DMS153 treated with DMSO at 0.1 percent for 48 hours (cell line): Measurements from ENCODE around the gene ADH1B.
"Not testable (repeated sequence)": the region's sequence is repeated elsewhere in the genome, so short reads cannot be mapped to it uniquely, and the experiment has no call there.

Experiments used
- DNase-seq: peaks from one replicate; lab custom pipeline; 2025; ENCODE audit not compliant: unreplicated experiment; lab: John Stamatoyannopoulos, UW

ADH1B gene

DNA sequence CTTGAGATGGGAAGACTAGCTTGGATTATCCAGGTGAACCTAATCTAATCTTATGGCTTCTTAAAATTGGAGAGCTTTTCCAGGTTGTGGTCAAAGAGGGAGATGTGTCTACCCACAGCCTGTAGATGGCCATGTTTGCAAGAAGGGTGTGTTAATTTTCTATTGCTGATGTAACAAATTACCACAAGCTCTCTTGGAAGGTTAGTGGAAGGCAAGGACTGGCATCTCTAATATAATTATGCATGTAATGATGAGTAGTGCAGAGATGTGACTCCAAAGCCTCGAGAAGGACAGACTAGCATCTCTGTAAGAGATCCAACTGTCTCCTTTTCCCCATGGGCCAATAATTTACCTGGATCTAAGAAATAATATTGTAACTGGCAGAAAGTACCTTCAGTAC lies 3.2 kb upstream of the ADH1B start:
- no peak for DNase-seq

DNA sequence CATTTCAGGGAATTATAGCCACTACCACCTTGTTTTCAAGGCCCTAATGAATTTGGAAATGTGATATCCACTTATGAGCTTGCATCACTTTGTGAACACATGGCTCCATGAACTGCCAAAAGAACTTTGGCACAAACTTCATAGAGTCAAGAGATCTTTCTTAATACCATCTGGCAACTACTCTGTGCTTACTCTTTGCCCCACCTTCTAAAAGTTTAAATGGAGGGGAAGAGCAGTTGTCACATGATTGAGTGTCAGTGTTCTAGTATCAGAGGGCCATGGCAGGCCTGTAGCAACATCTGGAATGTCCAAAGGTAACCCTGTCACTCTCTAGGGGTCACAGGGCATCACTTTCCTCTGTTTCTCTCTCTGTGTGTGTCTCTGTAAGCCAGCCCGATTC lies 2.6 kb upstream of the ADH1B start:
- no peak for DNase-seq

DNA sequence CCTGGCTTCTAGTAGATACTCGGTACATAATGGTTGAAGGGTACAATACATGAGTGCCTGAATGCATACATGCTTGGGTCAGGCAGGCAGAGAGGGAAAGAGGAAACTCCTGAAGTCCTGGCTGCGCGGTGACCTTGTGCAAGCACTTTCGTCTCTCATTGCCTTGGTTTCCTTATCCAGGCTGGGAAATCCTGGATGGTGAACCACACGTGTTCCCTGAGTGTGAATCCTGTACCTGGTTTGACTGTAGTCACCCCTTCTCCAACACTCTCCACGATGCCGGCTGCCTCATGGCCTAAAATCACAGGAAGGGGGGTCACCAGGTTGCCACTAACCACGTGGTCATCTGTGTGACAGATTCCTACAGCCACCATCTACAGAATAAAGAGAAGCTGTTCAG lies 3.4 kb downstream of the ADH1B start:
- not testable (repeated sequence) for DNase-seq

DNA sequence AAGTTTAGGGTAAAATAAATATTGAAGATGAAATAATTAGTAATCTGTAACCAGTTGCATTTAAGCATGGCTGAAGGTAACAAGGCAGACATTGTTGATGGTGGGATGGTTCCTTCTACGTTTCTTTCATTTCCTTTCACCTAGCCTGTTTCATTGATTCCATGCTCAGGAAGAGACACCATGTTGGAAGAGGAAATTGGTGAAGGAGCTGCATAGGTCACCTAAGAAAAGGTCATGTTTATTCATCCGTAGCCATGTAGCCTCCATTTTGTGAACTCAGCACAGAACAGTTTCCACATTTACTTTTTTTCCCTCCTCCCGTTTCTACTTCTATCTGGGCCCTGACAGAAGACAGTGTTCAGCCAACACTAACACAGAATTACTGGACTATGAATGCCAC lies 3.8 kb downstream of the ADH1B start:
- no peak for DNase-seq

DNA sequence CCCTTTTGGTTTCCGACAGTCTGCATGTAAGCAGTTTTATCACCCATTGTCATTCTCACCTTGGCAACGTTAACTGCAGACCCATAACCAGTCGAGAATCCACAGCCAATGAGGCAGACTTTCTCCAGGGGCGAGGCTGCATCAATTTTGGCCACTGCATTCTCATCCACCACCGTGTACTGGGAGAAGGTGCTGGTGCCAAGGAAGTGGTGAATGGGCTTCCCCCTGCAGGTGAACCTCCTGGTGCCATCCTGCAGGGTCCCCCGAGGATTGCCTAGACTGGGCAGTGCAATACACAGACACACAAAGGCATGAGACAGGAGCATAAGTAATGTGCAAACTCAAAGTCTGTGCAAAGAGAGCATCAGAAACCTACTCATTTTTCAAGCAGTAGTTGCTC lies 5.4 kb downstream of the ADH1B start:
- DNase-seq, result no peak

DNA sequence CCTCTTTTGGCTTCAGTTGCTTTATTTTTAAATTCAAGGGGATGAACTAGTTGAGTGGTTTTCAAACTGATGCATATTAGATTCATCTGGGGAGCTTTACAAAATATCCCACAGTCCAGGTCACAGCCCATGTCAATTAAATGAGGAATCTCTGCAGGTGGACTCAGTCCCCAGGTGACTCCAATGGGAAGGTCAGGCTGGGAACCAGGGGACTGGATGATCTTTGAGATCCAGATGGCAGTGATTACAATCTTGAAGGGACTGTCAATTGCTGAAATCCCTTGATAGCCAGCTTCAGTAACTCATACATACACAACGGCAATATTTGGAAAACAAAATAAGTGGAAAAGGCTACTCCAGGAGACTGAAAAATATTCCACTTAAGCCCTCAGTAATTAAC lies 7.0 kb downstream of the ADH1B start:
- no peak for DNase-seq

DNA sequence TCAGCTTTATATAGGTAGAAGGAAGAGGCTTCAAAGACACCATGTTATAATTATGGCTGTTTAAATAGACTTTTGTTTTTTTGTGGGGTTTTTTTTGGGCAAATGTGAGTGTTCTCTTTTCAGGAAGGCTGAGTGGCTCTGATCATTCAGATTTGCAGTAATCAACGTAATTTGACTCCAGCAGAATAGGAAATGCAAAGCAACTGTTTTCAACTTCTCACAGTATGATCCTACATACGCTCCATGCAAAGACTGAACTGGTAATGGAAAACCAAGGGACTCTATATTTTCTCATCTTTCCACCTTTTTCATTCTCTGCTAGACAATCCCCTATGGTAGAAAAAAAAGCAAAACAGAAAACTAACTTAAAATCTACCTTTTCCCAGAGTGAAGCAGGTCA lies 10.8 kb downstream of the ADH1B start:
- DNase-seq, result no peak

DNA sequence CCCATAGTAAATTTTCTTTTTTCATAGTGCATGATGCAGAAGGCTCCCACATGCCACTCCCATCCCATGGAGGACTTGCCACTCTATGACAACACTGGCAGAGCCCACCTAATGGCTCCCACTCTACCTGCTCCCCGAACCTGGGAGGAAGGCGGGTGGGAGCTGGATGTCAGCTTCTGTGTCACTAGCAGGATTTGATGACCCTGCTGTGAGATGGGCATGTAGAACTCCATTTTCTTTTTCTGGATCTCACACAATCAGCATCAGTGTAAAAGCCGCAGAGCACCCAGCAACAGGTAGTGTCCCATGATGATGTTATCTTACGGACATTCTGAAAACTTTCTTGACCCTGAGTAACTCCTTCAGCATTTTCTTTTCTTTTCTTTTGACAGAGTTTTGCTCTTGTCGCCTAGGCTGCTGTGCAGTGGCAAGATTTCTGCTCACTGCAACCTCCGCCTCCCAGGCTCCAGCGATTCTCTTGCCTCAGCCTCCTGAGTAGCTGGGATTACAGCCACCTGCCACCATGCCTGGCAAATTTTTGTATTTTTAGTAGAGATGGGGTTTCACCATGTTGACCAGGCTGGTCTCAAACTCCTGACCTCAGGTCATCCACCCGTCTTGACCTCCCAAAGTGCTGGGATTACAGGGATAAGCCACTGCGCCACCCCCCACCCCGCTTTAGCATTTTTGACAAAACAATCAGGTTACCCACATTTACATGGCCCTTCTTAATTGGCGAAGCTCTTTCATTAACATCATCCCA lies 15.4 kb downstream of the ADH1B start:
- no peak for DNase-seq

DNA sequence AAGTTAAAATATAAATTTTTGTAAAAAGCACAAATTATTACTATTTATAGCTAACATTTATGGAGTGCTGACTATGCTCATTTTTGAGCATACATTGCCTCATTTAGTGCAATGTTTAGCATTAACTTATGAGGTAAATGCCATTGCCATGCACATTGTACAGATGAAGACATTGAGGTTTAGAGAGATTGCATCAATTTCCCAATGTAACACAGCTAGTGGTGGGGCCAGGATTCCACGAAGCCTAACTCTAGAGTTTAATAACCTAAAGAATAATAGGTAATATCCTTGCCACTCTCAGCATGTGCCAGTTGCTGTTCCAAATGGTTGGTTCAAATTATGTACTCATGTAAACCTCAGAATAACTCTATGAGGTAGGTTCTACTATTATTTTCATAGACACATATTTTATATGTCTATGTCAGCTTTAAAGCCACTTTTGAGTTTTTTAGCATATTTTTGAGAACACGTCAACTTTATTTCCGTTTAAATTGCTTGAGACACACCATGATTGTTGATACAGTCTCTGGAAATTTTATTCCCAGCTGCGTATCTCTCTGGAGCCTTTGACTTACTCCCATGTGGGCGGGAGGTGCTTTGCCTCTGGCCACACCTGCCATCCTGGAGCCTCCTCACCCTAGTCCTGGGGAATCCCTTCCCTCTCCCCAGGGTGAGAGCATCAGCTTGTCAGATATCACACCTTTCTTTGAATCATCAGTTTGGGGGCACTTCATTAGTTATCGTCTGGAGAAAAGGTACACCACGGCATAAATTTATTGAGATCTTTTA lies 19.6 kb downstream of the ADH1B start:
- DNase-seq, result no peak

DNA sequence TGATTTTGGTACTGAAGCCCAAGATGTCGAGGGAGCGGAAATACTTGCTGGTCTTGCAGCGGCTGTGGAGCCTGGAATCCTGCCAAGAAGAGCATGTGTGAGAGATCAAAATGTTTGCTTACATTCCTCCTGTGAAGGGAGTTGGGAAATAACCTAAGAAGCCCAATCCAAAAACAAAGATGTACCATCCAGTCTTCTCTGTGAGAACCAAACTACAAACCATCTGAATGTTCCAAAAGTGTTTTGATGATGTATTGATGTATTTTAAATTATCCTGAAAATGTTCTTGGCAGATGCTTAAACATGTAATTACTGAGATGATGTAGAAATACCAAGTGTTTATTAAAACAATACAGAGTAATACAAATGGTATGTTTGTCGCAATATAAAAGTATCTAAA lies 20.3 kb downstream of the ADH1B start:
- no peak for DNase-seq

DNA sequence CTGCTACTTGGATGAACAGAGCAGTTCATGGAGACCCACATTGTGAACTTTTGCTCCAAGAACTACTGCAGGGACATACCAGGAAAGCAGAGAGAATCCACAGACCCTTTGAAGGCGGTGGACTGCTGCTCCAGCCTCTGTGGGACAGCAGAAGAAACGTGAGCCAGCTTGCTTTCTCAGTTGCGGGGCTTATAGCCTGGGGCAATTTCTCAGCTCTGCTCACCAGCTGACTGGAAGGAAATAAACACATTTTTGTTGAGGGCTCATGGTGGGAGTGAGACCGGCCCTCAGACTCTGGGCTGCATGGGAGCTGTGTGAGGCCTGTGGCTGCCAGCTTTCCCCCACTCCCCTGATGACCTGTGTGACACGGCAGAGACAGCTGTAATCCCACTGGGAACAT lies 27.8 kb downstream of the ADH1B start:
- no peak for DNase-seq

DNA sequence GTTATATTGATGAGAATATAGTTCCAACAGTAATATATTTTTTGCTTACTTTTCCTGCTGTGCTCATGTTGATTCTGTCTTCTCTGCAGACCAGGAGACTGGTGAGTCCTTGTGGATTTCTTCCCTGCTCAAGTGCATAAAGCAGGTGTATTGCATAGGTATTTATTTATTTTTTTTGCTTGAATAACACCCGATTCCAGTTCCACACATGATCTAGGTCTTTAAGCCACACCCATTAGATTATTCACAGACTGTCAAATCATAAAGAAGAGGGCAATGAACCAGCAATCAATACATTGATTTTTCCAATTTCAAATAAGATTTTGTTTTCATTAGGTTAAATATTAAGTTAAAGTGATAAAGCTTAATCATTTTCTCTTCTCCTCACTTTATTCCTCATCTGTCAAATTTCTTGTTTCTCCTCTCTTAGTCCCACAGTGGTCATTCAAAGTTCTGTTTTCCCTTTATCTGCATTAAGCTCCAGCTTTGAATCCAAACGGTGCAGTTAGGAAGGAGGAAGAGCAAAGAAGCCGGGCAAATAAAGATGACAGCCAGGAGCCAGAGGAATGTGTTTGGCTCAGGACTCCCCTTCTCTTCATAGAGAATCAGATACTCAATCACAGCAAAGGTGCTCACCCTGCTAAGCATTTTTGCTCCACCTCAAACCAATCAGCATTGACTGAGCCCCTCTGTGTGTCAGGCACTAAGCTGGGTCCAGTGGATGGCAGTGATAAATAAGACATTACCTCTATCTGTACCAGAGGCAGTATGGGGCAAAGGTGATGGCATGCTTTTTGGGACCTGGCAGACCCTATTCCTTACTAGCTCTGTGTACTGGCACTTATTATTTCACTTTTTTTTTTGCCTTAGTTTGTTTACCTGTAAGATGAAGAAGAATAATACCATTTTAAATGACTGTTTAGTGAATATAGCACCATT lies 30.1 kb downstream of the ADH1B start, which contains the start of gene ADH1A:
Gene ADH1A, minus strand, starts transcription at position 138 of the 939 bp plus-strand sequence. Its CDS starts 71 bp downstream, at position 67.
- no peak for DNase-seq

DNA sequence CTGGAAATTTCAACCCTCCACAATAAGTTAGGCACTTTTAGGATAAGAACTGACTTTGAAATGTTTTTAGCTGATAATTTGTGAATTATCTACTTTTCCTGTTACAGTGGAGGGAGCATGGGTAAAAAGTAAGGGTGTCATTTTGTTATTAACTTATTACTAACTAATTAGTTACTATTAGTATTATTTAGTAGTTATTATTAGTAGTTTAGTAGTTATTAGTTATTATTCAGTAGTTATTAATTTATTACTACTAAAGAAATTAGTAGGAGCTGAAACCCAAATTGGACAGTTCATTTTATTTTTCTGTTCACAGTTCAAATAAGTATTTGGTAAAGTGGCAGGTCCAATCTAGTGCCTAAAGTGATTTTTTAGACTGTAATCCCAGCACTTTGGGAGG lies 35.8 kb downstream of the ADH1B start:
- no peak for DNase-seq

DNA sequence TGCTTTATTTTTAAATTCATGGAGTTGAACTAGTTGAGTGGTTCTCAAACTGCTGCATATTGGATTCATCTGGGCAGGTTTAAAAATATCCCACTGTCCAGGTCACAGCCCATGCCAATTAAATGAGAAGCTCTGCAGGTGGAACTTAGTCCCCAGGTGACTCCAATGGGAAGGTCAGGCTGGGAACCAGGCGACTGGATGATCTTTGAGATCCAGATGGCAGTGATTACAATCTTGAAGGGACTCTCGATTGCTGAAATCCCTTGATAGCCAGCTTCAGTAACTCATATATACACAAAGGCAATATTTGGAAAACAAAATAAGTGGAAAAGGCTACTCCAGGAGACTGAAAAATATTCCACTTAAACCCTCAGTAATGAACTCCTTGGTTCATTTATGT lies 38.5 kb downstream of the ADH1B start:
- DNase-seq, result no peak

DNA sequence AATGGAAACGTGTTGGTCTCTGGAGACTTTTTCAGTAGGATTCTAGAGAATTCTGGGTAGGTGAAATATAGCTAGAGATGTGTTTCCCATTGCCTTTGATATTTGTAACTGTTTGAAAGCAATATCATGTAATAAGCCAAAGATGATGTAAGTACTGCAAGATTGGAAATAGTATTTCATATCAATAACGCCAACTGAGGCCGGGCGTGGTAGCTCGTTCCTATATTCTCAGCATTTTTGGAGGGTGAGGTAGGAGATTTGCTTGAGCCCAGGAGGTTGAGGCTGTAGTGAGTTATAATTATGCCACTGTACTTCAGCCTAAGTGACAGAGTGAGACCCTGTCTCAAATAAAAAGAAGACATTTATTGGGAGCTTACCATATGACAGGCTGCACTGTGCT lies 39.9 kb downstream of the ADH1B start:
- no peak for DNase-seq

DNA sequence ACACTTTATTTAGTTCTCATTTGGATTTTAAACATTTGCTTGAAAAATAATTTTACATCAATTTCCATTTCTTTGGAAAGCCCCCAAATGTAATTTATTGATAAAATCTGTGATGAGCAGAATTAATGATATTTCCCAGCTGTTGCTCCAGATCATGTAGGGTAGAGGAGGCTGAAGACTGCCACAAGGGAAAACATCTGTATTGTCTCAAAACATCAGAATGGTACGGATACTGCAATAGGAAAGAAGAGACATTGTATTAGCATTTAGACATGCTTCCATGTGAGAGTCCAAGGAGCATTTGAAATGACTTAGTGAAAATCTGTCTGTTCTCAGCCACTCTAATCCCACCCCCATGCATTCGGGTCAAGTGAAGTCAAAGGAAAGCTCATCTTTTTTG lies 44.8 kb downstream of the ADH1B start:
- DNase-seq, result no peak

DNA sequence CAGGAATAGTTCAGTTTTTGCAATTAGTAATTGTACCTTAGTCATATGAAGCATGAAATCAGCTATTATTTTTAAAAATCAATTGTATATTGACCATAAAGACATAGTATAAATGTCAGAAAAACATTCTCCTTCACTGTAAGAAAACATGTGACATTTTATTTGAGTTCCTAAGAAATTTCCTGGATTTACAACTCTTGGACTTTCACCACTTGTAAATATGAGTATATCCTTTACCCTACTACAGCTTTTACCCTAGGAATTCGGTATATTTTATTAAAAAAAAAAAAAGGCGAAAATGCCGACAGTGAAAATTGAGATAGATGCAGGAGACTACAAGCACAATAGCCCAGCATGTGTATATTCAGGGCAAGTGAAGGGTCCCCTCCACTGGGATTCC lies 45.3 kb downstream of the ADH1B start:
- DNase-seq, result no peak

DNA sequence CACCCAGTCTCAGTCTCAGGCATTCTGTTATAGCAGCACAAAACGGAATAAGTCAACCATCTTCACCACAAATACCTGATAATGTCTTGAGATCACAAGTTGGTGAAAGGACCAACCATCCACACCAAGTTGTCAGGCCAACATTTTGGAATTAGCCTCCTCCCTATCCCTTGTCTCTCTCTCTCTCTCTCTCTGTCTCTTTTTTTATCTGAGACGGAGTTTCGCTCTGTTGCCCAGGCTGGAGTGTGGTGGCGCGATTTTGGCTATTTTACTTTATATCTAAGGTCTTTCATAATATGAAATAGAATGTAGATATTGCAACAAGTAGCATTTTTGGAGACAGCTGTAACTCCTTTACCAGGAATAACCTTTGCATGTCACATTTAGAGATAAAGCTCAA lies 46.2 kb downstream of the ADH1B start:
- no peak for DNase-seq

DNA sequence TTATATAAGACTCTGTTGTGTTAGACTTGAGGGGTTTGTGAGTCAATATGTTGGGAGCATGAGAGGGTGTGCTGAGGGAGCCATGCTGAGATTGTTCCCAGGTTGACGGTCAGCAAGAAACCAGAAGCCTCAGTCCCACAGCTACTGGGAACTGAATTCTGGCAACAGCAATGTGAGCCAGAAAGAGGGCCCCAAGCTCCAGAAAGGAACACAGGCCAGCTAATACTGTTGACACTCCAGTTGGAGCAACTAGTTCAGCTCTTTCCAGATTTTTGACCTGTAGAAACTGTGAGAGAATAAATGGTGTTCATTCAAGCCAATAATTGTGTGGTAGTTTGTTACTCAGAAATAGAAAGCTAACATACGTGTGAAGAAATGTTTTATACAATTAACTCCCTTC lies 47.5 kb downstream of the ADH1B start:
- no peak for DNase-seq

DNA sequence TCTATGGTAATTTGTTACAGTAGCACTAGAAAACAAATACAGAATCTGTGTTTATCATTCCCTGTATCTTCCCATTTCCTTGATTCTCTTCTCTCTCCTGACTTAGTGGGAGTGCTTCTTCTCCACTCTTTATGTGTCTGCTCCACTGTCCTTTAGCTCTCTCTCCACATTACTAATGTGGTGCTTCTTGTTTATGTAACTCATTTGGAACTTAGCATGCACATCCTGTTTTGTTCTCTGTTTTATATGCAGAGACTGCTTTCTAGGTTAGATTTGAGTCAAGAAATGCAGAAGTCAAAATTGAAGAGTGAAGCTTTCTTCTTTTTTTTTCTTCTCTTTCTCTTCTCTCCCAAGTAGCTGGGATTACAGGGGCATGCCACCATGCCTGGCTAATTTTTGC lies 56.3 kb downstream of the ADH1B start:
- no peak for DNase-seq
